Tibial artery (tissue), 4 donors: Measurements from ENCODE around the gene GLS.
"Not testable (repeated sequence)": the region's sequence is repeated elsewhere in the genome, so short reads cannot be mapped to it uniquely, and the experiment has no call there.

Experiments used
- DNase-seq, 2 donors: peaks; one replicate each; pipeline ENCODE4 v3.0.0-alpha.2; 2019
- H3K27ac ChIP-seq, 2 donors: fragments of 200-600 bp; sonication (generic) in 1 of 2; 1 replicate in 1 of 2; 2 replicates in 1 of 2; pipeline ENCODE4 v1.5.1; 2018 to 2019; ENCODE audit warnings: mild to moderate bottlenecking in 1 of 2
- H3K27me3 ChIP-seq, 2 donors: fragments of 200-600 bp; sonication (generic) in 1 of 2; one replicate each; pipeline versions ENCODE4 v1.5.1 to v1.6.0; 2016 to 2019
- H3K36me3 ChIP-seq, 3 donors: fragments of 200-600 bp; sonication (generic) in 2 of 3; one replicate each; pipeline ENCODE4 v1.5.1; 2016 to 2019; ENCODE audit warnings: mild to moderate bottlenecking in 2 of 3
- H3K4me1 ChIP-seq, 4 donors: fragments of 200-600 bp; sonication (generic) in 2 of 4; 1 replicate in 3 of 4; 2 replicates in 1 of 4; pipeline ENCODE4 v1.5.1; 2016 to 2019
- H3K4me3 ChIP-seq, 2 donors: fragments of 200-600 bp; sonication (generic) in 1 of 2; 1 replicate in 1 of 2; 2 replicates in 1 of 2; pipeline ENCODE4 v1.5.1; 2018 to 2019; ENCODE audit warnings: mild to moderate bottlenecking in 2 of 2
- H3K9me3 ChIP-seq, 3 donors: fragments of 200-600 bp; sonication (generic) in 1 of 3; one replicate each; pipeline ENCODE4 v1.5.1; 2016 to 2019
- CTCF ChIP-seq, 2 experiments: fragments of 200-600 bp in 1 of 2; fragments of 450-650 bp in 1 of 2; IDR thresholded peaks; one replicate each; pipeline ENCODE4 v1.5.1; 2017 to 2019; ENCODE audit warnings: antibody characterized with exemption in 2 of 2, mild to moderate bottlenecking in 1 of 2, moderate library complexity in 1 of 2
- intact Hi-C: fragments of 100-400 bp; cut with DNase I; formaldehyde crosslinking; loops from one replicate; pipeline ENCODE4 v1.15.0; 2023; ENCODE audit warnings: low total_unique reads

GLS gene

GRCh38 chr2:190849774-190850173 is 30.8 kb upstream of the GLS start:
- Histone ChIP-seq H3K4me3 (no peak overlapping the region), H3K4me1 (peaks cover 0 to 45% (median 7%) of the 10 kb centered on the region in 4 donors), H3K27me3 (no peaks in the 10 kb centered on the region), H3K27ac (no peak overlapping the region), H3K9me3 (no peaks in the 10 kb centered on the region), H3K36me3 (no peaks in the 10 kb centered on the region)
- DNase-seq: no peak
- intact Hi-C loops: loop anchor here (5.0 kb wide), 1 partner anchor 163 kb away; the partner anchor contains the start of gene STAT1
- TF ChIP-seq CTCF (IDR thresholded peaks at IDR 0.05): no peak

GRCh38 chr2:190853022-190853421 is 27.6 kb upstream of the GLS start:
- intact Hi-C loops: loop anchor here (5.0 kb wide), 1 partner anchor 159 kb away; the partner anchor contains the start of gene STAT1
- peaks cover 0 to 49% (median 9%) of the 10 kb centered on the region in 4 donors for H3K4me1 ChIP-seq
- not testable (repeated sequence) for DNase-seq, H3K36me3 ChIP-seq, H3K27me3 ChIP-seq, H3K4me3 ChIP-seq, H3K27ac ChIP-seq, H3K9me3 ChIP-seq

- Histone ChIP-seq H3K4me3 (no peak overlapping the region), H3K36me3 (no peaks in the 10 kb centered on the region), H3K4me1 (peaks cover 0 to 51% (median 13%) of the 10 kb centered on the region in 4 donors), H3K27me3 (no peaks in the 10 kb centered on the region), H3K27ac (peak overlapping the region; percentile 30 to 37), H3K9me3 (no peaks in the 10 kb centered on the region)
- intact Hi-C loops: loop anchor here (5.0 kb wide), 1 partner anchor 159 kb away; the partner anchor contains the start of gene STAT1
- no peak for DNase-seq
- TF ChIP-seq CTCF (IDR thresholded peaks at IDR 0.05): no peak
These were observed 26.9 kb upstream of the GLS start for GRCh38 chr2:190853531-190854383.

- intact Hi-C loops: loop anchor here (5.0 kb wide), 1 partner anchor 158 kb away; the partner anchor contains the start of gene STAT1
- no peaks in the 10 kb centered on the region for H3K36me3 ChIP-seq
- no peak for TF ChIP-seq CTCF (IDR thresholded peaks at IDR 0.05)
- no peak overlapping the region for H3K4me3 ChIP-seq
- H3K27ac ChIP-seq: no peak overlapping the region
- H3K27me3 ChIP-seq: no peaks in the 10 kb centered on the region
- no peak for DNase-seq
- H3K4me1 ChIP-seq: peaks cover 0 to 60% (median 22%) of the 10 kb centered on the region in 4 donors
- no peaks in the 10 kb centered on the region for H3K9me3 ChIP-seq
These were observed 25.9 kb upstream of the GLS start for GRCh38 chr2:190854726-190855125.

- Histone ChIP-seq H3K4me3 (no peak overlapping the region), H3K27me3 (no peaks in the 10 kb centered on the region), H3K4me1 (peaks cover 0 to 61% (median 28%) of the 10 kb centered on the region in 4 donors), H3K36me3 (no peaks in the 10 kb centered on the region), H3K27ac (no peak overlapping the region), H3K9me3 (no peaks in the 10 kb centered on the region)
- TF ChIP-seq CTCF (IDR thresholded peaks at IDR 0.05): no peak
- intact Hi-C loops: no loop called here
- no peak for DNase-seq
These were observed 25.4 kb upstream of the GLS start for GRCh38 chr2:190855245-190855644.

GRCh38 chr2:190856985-190857384 is 23.6 kb upstream of the GLS start:
- no peak overlapping the region for H3K27ac ChIP-seq
- no peaks in the 10 kb centered on the region for H3K27me3 ChIP-seq
- H3K36me3 ChIP-seq: no peaks in the 10 kb centered on the region
- intact Hi-C loops: no loop called here
- no peaks in the 10 kb centered on the region for H3K9me3 ChIP-seq
- DNase-seq: no peak
- TF ChIP-seq CTCF (IDR thresholded peaks at IDR 0.05): no peak
- H3K4me3 ChIP-seq: no peak overlapping the region
- peaks cover 0 to 71% (median 41%) of the 10 kb centered on the region in 4 donors for H3K4me1 ChIP-seq
